HEK293 (cell line): ENCODE data around the gene MUC5B.

ENCODE experiments used
- CTCF ChIA-PET: fragments of 350-600 bp; formaldehyde crosslinking; extraction: SDS; loops from one replicate; lab custom pipeline; 2021; ENCODE audit warnings: antibody characterized with exemption; lab: Yijun Ruan, JAX
- POLR2A ChIA-PET: fragments of 300-600 bp; formaldehyde crosslinking; extraction: SDS; loops from one replicate; lab custom pipeline; 2020; ENCODE audit warnings: antibody characterized with exemption, inconsistent platforms; lab: Yijun Ruan, JAX
- H3K27ac ChIP-seq: fragments of 200-500 bp; sonication (Bioruptor generic); 2 replicates; pipeline ENCODE4 v1.5.1; 2014; ENCODE audit warnings: low read depth, low read length, control low read depth, inconsistent platforms; ENCODE audit errors: extremely low read depth
- H3K36me3 ChIP-seq, 2 experiments: fragments of 200-500 bp in 1 of 2; sonication (Bioruptor generic) in 1 of 2; 1 replicate in 1 of 2; 2 replicates in 1 of 2; pipeline ENCODE4 v1.5.1; 2014 to 2017; ENCODE audit warnings: inconsistent platforms in 2 of 2, low read length in 2 of 2; ENCODE audit not compliant: control insufficient read depth in 2 of 2, insufficient read depth in 1 of 2
- H3K4me1 ChIP-seq: fragments of 200-500 bp; sonication (Bioruptor generic); 2 replicates; pipeline ENCODE4 v1.5.1; 2014; ENCODE audit warnings: mild to moderate bottlenecking, low read length, inconsistent platforms; ENCODE audit not compliant: control insufficient read depth, insufficient read depth
- H3K4me3 ChIP-seq: 2 replicates; pipeline ENCODE4 v1.5.1; 2011; ENCODE audit warnings: low read depth, mild to moderate bottlenecking, control low read depth, low read length, moderate library complexity
- H3K9me3 ChIP-seq: fragments of 200-500 bp; sonication (Bioruptor generic); 2 replicates; pipeline ENCODE4 v1.5.1; 2014; ENCODE audit warnings: low read depth, low read length, inconsistent platforms; ENCODE audit not compliant: control insufficient read depth, insufficient read depth
- ATF2 ChIP-seq: fragments of 450-650 bp; formaldehyde crosslinking; IDR thresholded peaks from 2 replicates; pipeline ENCODE4 v1.5.1; 2016; ENCODE audit warnings: missing biosample characterization, missing genetic modification characterization, low read depth
- BCL11B ChIP-seq: fragments of 450-650 bp; formaldehyde crosslinking; IDR thresholded peaks from 2 replicates; pipeline ENCODE4 v1.5.1; 2016; ENCODE audit warnings: low read depth, missing biosample characterization, missing genetic modification characterization
- FEZF1 ChIP-seq: fragments of 450-650 bp; formaldehyde crosslinking; IDR thresholded peaks from 2 replicates; pipeline ENCODE4 v1.5.1; 2016; ENCODE audit warnings: missing biosample characterization, missing genetic modification characterization
- KLF17 ChIP-seq: fragments of 450-650 bp; formaldehyde crosslinking; IDR thresholded peaks from 2 replicates; pipeline ENCODE4 v1.5.1; 2016; ENCODE audit warnings: missing biosample characterization, missing genetic modification characterization
- SP3 ChIP-seq: fragments of 450-650 bp; formaldehyde crosslinking; IDR thresholded peaks from 2 replicates; pipeline ENCODE4 v1.5.1; 2016; ENCODE audit warnings: missing biosample characterization, missing genetic modification characterization
- ZBTB10 ChIP-seq: fragments of 450-650 bp; formaldehyde crosslinking; IDR thresholded peaks from 2 replicates; pipeline ENCODE4 v1.5.1; 2016; ENCODE audit warnings: missing biosample characterization, missing genetic modification characterization
- ZBTB20 ChIP-seq: fragments of 450-650 bp; formaldehyde crosslinking; IDR thresholded peaks from 2 replicates; pipeline ENCODE4 v1.5.1; 2016; ENCODE audit warnings: missing biosample characterization, missing genetic modification characterization
- ZBTB6 ChIP-seq: fragments of 450-650 bp; formaldehyde crosslinking; IDR thresholded peaks from 2 replicates; pipeline ENCODE4 v1.5.1; 2017; ENCODE audit warnings: missing biosample characterization, missing genetic modification characterization
- ZFP37 ChIP-seq: fragments of 450-650 bp; formaldehyde crosslinking; IDR thresholded peaks from 2 replicates; pipeline ENCODE4 v1.5.1; 2016; ENCODE audit warnings: missing biosample characterization, missing genetic modification characterization
- ZNF114 ChIP-seq: fragments of 450-650 bp; formaldehyde crosslinking; IDR thresholded peaks from 2 replicates; pipeline ENCODE4 v1.5.0; 2017; ENCODE audit warnings: missing biosample characterization, missing genetic modification characterization
- ZNF202 ChIP-seq: fragments of 450-650 bp; formaldehyde crosslinking; IDR thresholded peaks from 2 replicates; pipeline ENCODE4 v1.5.1; 2016; ENCODE audit warnings: missing biosample characterization, missing genetic modification characterization, borderline replicate concordance
- ZNF248 ChIP-seq: fragments of 450-650 bp; formaldehyde crosslinking; IDR thresholded peaks from 2 replicates; pipeline ENCODE4 v1.5.1; 2017; ENCODE audit warnings: missing biosample characterization, missing genetic modification characterization
- ZNF302 ChIP-seq: fragments of 450-650 bp; formaldehyde crosslinking; IDR thresholded peaks from 2 replicates; pipeline ENCODE4 v1.5.1; 2016; ENCODE audit warnings: missing biosample characterization, missing genetic modification characterization, low read depth
- ZNF311 ChIP-seq: fragments of 450-650 bp; formaldehyde crosslinking; IDR thresholded peaks from 2 replicates; pipeline ENCODE4 v1.5.1; 2017; ENCODE audit warnings: missing biosample characterization, missing genetic modification characterization, borderline replicate concordance
- ZNF398 ChIP-seq: fragments of 450-650 bp; formaldehyde crosslinking; IDR thresholded peaks from 2 replicates; pipeline ENCODE4 v1.5.1; 2017; ENCODE audit warnings: missing biosample characterization, missing genetic modification characterization
- ZNF426 ChIP-seq: fragments of 450-650 bp; formaldehyde crosslinking; IDR thresholded peaks from 2 replicates; pipeline ENCODE4 v1.5.1; 2017; ENCODE audit warnings: missing biosample characterization, missing genetic modification characterization, mild to moderate bottlenecking, inconsistent platforms, moderate library complexity
- ZNF521 ChIP-seq: fragments of 450-650 bp; formaldehyde crosslinking; IDR thresholded peaks from 2 replicates; pipeline ENCODE4 v1.5.1; 2017; ENCODE audit warnings: missing biosample characterization, mild to moderate bottlenecking, missing genetic modification characterization
- ZNF629 ChIP-seq: fragments of 450-650 bp; formaldehyde crosslinking; IDR thresholded peaks from 2 replicates; pipeline ENCODE4 v1.5.1; 2017; ENCODE audit warnings: missing biosample characterization, missing genetic modification characterization
- ZNF776 ChIP-seq: fragments of 450-650 bp; formaldehyde crosslinking; IDR thresholded peaks from 2 replicates; pipeline ENCODE4 v1.5.0; 2017; ENCODE audit warnings: missing biosample characterization, missing genetic modification characterization, borderline replicate concordance
- ZSCAN5A ChIP-seq: fragments of 450-650 bp; formaldehyde crosslinking; IDR thresholded peaks from 2 replicates; pipeline ENCODE4 v1.5.1; 2016; ENCODE audit warnings: missing biosample characterization, missing genetic modification characterization

The MUC5B gene

GRCh38 chr11:1276041-1276790, 53.4 kb downstream of the MUC5B start:
- Histone ChIP-seq H3K9me3 (no peaks in the 10 kb centered on the region), H3K27ac (no peak overlapping the region)
- CTCF ChIA-PET = no interaction called here
- TF ChIP-seq ZNF521 (tag by site-specific recombination) = no peak
- TF ChIP-seq SP3 (tag by site-specific recombination) = no peak
- no peak for TF ChIP-seq ZSCAN5A (tag by site-specific recombination)
- TF ChIP-seq ZNF776 = no peak
- no peak for TF ChIP-seq ZNF248
- no peak for TF ChIP-seq ZNF426 (tag by site-specific recombination)
- TF ChIP-seq ZFP37 (tag by site-specific recombination) = no peak
- no peak for TF ChIP-seq ZNF302 (tag by site-specific recombination)
- TF ChIP-seq, all 188 proteins: peak for 0
- Histone ChIP-seq H3K4me1 (no peaks in the 10 kb centered on the region), H3K4me3 (no peak overlapping the region), H3K36me3 (peaks cover 0 to 67% of the 10 kb centered on the region in 2 experiments; a peak in 1 of 3 replicates)
- POLR2A ChIA-PET = no interaction called here

- Histone ChIP-seq H3K27ac (no peak overlapping the region), H3K9me3 (no peaks in the 10 kb centered on the region), H3K4me1 (no peaks in the 10 kb centered on the region), H3K4me3 (no peak overlapping the region), H3K36me3 (peaks cover 0 to 75% of the 10 kb centered on the region in 2 experiments; a peak in 1 of 3 replicates)
- ChIA-PET POLR2A (no interaction called here), CTCF (no interaction called here)
- TF ChIP-seq ZSCAN5A (tag by site-specific recombination) (no peak), ZNF114 (no peak), FEZF1 (tag by site-specific recombination) (no peak), ZNF398 (tag by site-specific recombination) (no peak), ZBTB20 (no peak), ZNF311 (tag by site-specific recombination) (no peak), ATF2 (no peak), ZBTB10 (tag by site-specific recombination) (no peak), KLF17 (no peak), ZNF202 (tag by site-specific recombination) (no peak), BCL11B (no peak), ZBTB6 (no peak), ZNF629 (tag by site-specific recombination) (no peak)
Measured at GRCh38 chr11:1276866-1277615, 54.2 kb downstream of the MUC5B start.
